Colon (tissue), 2 donors: ENCODE measurements around the gene ABO.
"Not testable (repeated sequence)": the region's sequence is repeated elsewhere in the genome, so short reads cannot be mapped to it uniquely, and the experiment has no call there.

Experiments
- FAIRE-seq: peaks from 2 replicates; lab custom pipeline; 2012; peaks lifted over from hg19 to GRCh38; lab: Jason Lieb, UNC
- donor health status: control.
- donor health status: control.

Gene ABO

GRCh38 chr9:133263557-133263956 is 11.4 kb downstream of the ABO start:
- FAIRE-seq, result no peak

GRCh38 chr9:133262226-133262625 is 12.8 kb downstream of the ABO start:
- FAIRE-seq, result no peak

GRCh38 chr9:133261753-133262120 is 13.3 kb downstream of the ABO start:
- FAIRE-seq, result no peak

- no peak for FAIRE-seq
Measured at GRCh38 chr9:133261103-133261752, 13.8 kb downstream of the ABO start.

GRCh38 chr9:133260334-133261102 is 14.5 kb downstream of the ABO start:
- no peak for FAIRE-seq

GRCh38 chr9:133258061-133259015 is 16.7 kb downstream of the ABO start:
- FAIRE-seq, result no peak

- FAIRE-seq, result no peak
Measured at GRCh38 chr9:133257465-133257956, 17.5 kb downstream of the ABO start.

- FAIRE-seq, result no peak
Measured at GRCh38 chr9:133256686-133257091, 18.3 kb downstream of the ABO start.

- FAIRE-seq, result no peak
Measured at GRCh38 chr9:133256136-133256461, 18.9 kb downstream of the ABO start.

GRCh38 chr9:133255371-133256135 is 19.4 kb downstream of the ABO start:
- FAIRE-seq, result no peak

GRCh38 chr9:133254471-133254870 is 20.5 kb downstream of the ABO start:
- FAIRE-seq, result no peak

GRCh38 chr9:133253268-133253667 is 21.7 kb downstream of the ABO start:
- no peak for FAIRE-seq

- no peak for FAIRE-seq
Measured at GRCh38 chr9:133252301-133253020, 22.5 kb downstream of the ABO start.

- no peak for FAIRE-seq
Measured at GRCh38 chr9:133251773-133252172, 23.2 kb downstream of the ABO start.

GRCh38 chr9:133251221-133251620 is 23.8 kb downstream of the ABO start:
- not testable (repeated sequence) for FAIRE-seq

GRCh38 chr9:133250741-133251170 is 24.2 kb downstream of the ABO start:
- no peak for FAIRE-seq

- FAIRE-seq, result no peak
Measured at GRCh38 chr9:133249337-133249736, 25.7 kb downstream of the ABO start.

- no peak for FAIRE-seq
Measured at GRCh38 chr9:133248726-133249295, 26.2 kb downstream of the ABO start.

GRCh38 chr9:133247632-133248031 is 27.4 kb downstream of the ABO start:
- FAIRE-seq, result no peak

- FAIRE-seq, result no peak
Measured at GRCh38 chr9:133246991-133247390, 28.0 kb downstream of the ABO start.

GRCh38 chr9:133246562-133246961 is 28.4 kb downstream of the ABO start:
- FAIRE-seq, result no peak
